Cortex of kidney (tissue), 1 donor: Measurements from ENCODE around the gene USP13.
"Not testable (repeated sequence)": the region's sequence is repeated elsewhere in the genome, so short reads cannot be mapped to it uniquely, and the experiment has no call there.

Experiments used
- DNase-seq: peaks from one replicate; lab custom pipeline; 2025; lab: John Stamatoyannopoulos, UW

USP13 gene

GRCh38 chr3:179652447-179653095, at the start of gene USP13:
Gene USP13, plus strand, starts transcription at chr3:179653040. Its CDS starts 186 bp downstream, at chr3:179653226.
- DNase-seq, result no peak

GRCh38 chr3:179603321-179603720, 49.5 kb upstream of the USP13 start:
- DNase-seq, result no peak

GRCh38 chr3:179603831-179604230, 49.0 kb upstream of the USP13 start:
- no peak for DNase-seq

GRCh38 chr3:179604321-179605078, 48.3 kb upstream of the USP13 start, which contains the start of the genes MRPL47 and NDUFB5:
Gene MRPL47, minus strand, starts transcription at chr3:179604638. Its CDS starts 14 bp downstream, at chr3:179604624.
Gene NDUFB5, plus strand, starts transcription at chr3:179604794. Its CDS starts 22 bp downstream, at chr3:179604816.
- DNase-seq, result peak; percentile 44

- DNase-seq, result no peak
Measured at GRCh38 chr3:179606534-179607085, 46.2 kb upstream of the USP13 start.

GRCh38 chr3:179608931-179609720, 43.7 kb upstream of the USP13 start:
- no peak for DNase-seq

- no peak for DNase-seq
Measured at GRCh38 chr3:179610066-179610465, 42.8 kb upstream of the USP13 start.

- DNase-seq, result no peak
Measured at GRCh38 chr3:179613807-179614206, 39.0 kb upstream of the USP13 start.

GRCh38 chr3:179615458-179616173, 37.2 kb upstream of the USP13 start:
- no peak for DNase-seq

- DNase-seq, result no peak
Measured at GRCh38 chr3:179622023-179622422, 30.8 kb upstream of the USP13 start.

GRCh38 chr3:179624451-179624850, 28.4 kb upstream of the USP13 start:
- no peak for DNase-seq

- no peak for DNase-seq
Measured at GRCh38 chr3:179630753-179631451, 21.9 kb upstream of the USP13 start.

GRCh38 chr3:179640469-179640868, 12.4 kb upstream of the USP13 start:
- no peak for DNase-seq

- DNase-seq, result no peak
Measured at GRCh38 chr3:179642871-179643270, 10.0 kb upstream of the USP13 start.

GRCh38 chr3:179643837-179644236, 9.0 kb upstream of the USP13 start:
- not testable (repeated sequence) for DNase-seq

GRCh38 chr3:179646177-179646576, 6.7 kb upstream of the USP13 start:
- no peak for DNase-seq

- DNase-seq, result no peak
Measured at GRCh38 chr3:179651687-179652446, 973 bp upstream of the USP13 start.

- DNase-seq, result no peak
Measured at GRCh38 chr3:179653096-179653797, 407 bp downstream of the USP13 start.

GRCh38 chr3:179655236-179655635, 2.4 kb downstream of the USP13 start:
- DNase-seq, result no peak
